CD4-positive, alpha-beta T cell treated with Interleukin-15 for 4 hours (primary cell): Measurements from ENCODE around the gene BEGAIN.

Experiments
- DNase-seq: peaks from one replicate; pipeline ENCODE4 v3.0.0-alpha.2; 2020; ENCODE audit warnings: low spot score

The BEGAIN gene

DNA sequence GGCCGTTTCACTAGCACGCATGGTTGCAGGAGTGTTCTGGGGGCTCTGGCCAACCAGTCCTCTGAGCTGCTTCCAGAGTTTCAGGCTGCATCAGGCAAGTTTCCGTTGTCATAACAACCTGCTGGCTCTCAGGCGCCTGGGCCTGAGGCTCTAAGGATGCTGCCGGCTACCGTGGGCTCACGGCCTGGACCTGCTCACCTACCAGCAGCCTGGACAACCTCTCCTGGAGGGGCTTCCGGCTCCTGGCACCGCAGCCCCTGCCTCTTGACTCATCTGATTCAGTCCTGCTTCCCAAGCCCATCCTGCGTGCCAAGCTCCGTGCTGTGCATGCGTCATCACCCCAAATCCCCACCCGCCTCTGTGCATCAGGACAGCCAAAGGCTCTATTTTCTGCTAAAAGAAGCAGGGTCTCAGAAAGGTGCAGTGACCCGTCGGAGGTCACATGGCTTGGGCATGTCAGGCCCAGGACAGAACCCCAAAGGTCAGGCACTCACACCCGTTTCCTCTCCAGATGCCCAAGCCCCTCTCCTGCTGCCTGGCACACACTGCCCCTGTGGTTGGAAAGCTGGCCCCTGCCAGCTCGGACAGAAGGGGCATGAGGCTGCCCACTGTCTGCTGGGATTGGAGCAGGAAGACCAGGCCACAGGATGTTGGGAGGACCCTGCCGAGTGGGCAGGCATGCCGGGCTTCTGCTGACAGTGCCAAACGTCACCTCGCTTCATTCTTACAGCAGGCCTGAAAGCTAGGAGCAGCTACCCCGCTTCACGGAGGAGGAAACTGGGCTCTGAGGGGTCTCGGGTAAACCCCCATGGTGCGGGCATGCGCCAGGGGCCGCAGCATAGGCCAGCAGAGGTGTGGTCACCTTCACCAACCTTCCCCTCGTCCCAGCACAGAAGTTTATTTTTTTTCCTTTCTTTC is 5.7 kb downstream of the BEGAIN start:
- no peak for DNase-seq

DNA sequence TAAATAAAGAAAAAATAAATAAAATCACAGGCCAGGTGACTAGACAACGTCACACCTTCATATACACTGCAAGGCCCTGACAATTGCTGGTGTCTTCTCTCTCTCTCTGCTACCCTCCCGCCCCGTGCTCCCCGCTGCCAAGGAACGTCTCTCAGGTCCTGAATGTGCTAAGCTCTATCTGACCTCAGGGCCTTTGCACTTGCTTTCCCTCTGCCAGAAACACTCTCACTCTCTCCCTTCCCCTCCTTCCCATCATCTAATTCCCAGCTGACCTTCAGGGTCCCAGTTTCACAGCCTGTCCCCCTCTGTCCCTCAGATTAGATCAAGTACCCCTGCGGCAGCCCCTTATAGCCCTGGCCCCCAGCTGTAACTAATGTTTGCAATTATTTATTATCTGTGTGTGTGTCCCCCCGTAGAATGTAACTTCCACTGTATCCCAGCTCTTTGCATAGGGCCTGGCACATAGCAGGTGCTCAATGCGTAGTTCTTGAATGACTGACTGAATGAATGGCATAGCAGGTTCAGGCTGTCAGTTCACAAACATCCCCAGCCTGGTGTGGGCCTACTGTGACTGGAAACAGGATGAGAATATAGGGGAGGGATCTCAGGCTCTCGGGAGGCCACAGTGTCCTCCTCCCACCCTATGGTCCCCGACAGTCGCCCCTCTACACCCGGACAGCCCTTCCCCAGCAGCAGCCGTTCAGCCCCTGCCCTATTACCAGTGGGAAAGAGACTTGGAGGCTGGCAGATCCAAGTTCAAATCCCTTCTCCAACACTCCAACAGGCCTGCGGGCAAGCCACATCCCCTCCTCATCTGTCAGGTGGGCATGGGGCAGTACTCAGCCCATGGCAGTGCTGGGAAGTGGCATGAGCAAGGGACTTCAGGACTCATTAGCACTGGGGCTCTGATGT is 6.6 kb downstream of the BEGAIN start:
- DNase-seq: no peak

DNA sequence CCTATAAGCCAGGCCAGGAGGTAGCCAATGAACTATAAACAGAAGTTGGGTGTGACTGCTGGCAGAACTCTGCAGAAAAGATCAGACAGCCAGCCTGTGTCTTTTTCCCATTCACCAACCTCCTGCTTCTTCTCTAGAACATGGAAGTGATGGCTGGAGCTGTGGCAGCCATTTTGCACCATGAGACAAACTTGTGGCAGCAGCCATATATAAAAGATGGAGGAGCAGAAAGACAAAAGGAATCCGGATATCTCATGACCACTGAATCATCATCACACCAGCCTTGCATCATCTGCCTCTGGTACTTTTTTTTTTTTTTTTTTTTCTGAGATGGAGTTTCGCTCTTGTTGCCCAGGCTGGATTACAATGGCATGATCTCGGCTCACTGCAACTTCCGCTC is 8.7 kb downstream of the BEGAIN start:
- DNase-seq: no peak

DNA sequence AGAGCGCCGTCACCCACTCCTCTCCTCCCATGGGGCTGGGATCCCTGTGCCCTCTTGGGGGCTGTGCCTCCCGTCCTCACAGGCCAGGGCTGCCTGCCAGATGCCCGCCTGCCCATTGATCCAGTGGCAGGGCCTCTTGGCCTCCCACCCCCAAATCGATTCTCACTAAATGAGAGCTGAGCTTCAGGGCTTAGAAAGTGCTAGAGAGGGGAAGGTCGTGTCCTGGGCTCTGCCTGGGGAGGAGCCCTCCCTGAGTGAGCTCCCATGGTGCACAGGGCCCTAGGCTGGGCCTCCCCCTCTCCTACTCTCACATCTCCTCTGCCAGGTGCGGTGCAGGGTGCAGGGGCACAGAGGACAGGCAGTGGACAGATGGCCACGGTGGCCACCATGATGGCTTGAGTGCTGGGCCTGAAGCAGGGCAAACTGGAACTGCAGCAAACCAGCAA is 9.2 kb downstream of the BEGAIN start:
- DNase-seq: no peak

DNA sequence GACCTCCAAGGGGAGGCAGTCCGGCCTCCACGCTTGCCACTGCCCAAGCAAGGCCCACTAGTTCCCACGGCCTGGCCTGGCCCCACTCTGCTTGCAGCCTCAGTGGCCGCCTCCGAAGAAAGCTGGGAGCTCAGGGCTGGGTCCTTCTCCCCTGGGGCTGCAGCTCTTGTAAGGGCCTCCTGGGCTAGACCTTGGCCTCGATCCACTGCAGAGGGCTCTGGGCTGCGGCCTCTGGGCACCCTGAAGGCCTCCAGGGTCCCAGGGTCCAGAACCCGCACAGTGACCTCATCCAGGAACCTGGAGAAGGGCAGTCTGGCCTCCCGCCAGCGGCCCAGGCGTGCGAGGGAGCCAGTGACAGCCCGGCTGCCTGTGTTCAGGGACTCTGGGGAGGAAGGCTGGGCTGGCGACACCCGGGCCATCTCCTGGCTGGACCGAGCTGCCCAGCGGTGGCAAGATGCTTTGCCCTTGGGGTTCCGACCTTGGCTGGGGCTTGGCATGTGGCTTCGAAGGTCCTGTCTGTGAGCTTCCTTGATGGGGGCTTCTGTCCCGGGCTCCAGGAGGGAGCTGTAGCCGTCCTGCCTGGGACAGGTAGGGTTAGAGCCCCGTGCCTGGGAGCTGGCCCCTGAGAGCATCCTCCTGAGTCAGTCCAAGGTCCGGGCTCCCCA is 9.8 kb downstream of the BEGAIN start:
- no peak for DNase-seq

DNA sequence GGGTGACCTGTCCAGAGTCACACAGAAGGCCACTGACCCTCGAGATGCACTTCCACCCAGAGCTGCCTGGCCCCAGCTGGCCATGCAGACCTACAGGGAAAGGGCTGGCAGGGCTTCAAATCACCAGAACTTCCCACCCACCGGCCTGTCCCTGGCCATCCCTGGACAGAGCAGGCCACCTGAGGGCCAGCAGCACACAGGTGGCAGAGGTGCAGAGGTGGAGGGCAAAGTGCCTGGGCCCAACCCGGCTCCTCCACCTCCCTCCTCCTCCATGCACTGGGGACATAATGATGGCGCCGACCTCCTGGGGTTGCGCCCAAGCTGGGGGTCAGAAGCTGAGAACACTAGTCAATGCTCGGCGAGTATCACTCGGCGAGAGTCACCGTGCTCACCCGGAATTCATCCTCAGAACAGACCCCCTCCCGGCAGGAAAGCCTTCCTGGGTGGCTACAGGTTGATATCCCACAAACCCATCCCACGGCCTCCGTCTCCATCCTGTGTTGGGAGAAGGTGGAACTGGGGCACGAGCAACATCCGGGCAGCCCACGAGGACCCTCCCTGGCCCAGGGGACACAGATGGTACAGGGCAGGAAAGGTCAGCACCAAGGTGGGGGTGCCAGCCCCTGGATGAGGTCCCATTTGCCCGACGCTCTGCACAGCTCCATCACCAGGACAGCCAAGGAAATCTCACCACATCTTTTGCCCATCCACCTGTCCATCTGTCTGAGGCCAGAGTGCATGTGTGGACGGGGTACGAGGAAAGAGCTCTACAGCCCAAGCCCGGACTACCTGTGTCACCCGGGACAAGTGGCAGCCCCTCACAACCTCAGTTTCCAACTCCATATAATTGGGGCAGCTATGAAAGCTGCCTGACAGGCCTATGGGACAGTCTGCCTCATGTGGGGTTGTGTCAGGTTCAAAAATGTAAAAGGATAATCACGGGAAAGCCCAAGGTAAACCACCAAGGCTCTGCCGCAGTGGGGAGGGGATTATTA is 10.8 kb downstream of the BEGAIN start:
- DNase-seq: no peak

DNA sequence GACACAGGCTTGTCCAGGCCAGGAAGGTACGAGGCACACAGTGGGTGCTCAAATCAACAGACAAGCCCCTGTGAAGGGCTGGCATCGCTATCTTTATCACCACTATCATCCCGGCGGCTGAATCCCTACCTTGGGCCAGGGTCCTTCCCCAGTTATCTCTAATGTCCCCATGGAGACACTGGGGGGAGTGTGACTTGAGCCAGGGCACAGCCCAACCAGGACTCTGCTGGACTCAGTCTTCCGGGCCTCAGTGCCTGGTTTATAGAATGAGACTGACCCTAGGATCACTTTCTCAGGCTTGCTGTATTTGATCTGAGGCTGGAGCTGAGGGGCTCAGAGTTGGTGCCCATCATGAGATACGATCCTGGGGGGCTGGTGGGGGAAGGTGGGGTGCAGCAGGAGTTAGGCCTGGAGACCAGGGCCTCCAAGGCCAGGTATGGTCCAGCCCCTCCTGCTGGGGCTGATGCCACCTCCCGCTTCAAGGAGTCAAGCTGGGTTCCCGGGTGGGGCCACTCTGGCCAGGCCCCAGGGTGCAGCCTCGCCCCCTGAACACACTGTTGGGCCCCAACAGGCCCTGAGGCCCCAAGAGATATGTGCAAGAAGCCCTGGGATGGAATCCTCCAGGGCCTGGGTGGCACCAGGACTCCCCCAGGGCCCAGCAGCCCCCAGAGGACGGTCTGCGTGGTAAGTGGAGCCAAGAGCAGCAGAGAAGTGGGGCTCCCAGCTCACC is 11.8 kb downstream of the BEGAIN start:
- DNase-seq: no peak

DNA sequence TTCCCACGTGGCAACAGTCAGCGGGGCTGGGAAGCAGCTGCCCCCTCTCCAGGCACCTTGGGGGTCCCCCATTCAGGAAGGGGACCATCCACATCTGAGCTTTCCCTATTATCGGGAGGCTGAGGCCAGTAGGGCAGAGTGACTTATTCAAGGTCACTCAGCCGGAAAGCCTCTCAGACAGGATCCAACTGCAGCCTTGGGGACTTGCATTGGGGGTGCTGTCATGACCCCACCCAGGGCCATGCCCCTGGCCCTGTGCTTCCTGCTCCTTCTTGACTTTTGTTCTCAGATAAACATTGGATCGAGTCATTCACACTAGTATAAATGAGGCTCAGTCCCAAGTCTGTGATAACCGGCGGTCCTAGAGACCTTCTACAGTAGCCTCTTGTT is 12.6 kb downstream of the BEGAIN start:
- no peak for DNase-seq

DNA sequence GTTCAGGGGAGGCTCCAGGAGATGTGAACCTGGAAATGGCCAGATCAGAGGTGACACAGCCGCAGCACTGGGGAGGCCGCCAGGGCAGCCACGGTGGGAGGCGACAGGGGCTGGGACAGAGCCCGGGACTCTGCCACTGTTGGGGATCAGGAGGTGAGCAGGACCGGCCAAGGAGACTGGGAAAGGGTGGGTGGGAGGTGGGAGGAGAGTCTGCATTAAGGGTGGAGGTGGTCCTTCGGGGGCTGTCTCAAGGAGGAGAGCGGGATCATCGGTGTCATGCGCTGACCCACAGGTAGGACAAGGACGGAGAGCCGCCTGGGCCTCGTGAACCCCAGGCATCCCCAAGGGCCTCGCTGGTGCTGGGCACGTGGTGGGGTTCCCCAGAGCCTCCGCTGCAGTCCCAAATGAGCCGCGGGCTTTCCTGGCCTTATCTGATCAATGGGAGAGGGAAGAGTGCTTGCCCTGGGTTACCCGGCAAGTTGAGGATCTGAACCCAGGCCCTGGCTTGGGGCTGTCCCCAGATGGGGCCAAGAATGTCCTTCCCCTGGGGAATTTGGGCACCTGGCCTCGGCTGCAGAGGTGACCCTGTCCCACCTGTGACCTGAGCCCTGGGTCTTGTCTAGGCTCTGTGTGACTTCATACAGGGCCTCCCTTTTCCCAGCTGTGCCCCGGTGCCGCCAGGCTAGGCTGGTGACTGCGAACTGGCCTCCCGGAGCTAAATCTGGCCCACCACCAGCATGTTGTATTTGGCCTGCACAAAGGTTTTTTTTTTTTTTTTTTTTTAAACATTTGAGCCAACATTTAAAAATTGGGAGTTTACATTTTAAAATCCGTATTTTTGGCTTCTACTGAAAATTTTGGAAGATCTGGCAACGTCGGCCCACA is 13.2 kb downstream of the BEGAIN start:
- DNase-seq: no peak

DNA sequence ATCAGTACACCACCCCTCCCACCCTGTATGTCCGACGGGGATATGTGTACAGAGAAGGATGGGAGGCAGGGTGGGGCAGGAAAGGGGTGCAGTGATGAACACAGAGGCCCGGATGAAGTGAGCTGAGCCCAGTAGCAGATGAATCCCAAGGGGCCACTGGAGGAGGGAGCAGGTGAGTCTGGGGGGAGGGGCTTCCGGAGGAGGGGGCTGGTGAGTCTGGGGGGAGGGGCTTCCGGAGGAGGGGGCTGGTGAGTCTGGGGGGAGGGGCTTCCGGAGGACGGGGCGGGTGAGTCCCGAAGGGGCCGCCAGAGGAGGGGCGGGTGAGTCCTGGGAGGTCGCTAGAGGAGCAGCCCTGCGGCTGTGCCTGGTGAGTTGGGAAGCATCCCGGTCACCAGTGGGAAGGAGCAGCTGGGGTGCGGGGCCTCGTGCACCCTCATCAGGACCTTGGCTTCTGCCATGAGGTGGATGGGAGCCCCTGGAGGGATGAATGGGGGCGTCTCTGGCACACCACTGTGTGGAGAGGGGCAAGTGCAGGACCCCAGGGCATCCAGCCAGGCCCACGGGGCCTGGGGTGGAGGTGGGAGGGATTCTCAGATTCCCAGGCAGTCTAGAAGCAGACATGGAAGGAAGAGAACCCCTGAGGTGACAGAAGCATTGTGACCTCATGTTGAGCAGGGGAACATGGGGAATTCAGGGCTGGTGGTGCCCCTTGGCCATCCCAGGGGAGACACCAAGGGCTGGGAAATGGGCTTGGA is 14.0 kb downstream of the BEGAIN start:
- DNase-seq: no peak

DNA sequence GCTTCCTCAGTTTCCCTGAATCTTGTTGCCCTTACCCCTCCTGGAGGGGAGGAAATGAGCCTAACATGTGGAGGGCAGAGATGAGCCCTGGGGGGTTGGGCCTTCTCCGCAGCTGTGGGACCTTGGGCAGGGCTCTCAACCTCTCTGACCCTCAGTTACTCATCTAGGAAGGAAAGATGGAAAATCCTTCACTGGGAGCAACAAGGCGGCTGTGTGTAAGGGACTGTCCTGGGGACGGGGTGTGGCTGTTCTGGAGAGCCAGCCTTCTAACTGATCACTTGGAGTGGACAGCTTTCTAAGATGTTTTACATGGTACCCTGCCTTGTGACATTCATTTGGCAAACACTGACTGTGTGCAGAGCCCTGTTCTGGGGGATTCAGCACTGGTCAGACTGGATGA is 14.7 kb downstream of the BEGAIN start:
- no peak for DNase-seq

DNA sequence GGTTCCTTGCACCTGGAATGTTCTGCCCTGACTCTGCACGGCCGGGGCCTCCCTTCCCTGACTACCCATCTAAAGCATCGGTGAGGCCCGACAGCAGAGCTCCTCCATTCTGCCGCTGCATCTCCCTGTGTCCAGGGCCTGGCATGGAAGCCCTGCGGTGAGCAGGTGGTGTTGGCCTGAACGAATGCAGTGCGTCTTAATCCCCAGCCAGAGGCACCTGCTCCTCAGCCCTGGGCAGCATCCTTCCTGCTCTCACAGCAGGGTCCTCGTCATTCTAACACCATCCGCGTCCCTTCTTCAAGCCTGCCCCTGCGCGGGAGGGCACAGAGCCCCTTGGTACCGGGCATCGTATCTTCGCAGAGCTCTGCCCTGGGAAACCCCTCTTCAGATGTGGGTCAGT is 15.4 kb downstream of the BEGAIN start:
- DNase-seq: no peak

DNA sequence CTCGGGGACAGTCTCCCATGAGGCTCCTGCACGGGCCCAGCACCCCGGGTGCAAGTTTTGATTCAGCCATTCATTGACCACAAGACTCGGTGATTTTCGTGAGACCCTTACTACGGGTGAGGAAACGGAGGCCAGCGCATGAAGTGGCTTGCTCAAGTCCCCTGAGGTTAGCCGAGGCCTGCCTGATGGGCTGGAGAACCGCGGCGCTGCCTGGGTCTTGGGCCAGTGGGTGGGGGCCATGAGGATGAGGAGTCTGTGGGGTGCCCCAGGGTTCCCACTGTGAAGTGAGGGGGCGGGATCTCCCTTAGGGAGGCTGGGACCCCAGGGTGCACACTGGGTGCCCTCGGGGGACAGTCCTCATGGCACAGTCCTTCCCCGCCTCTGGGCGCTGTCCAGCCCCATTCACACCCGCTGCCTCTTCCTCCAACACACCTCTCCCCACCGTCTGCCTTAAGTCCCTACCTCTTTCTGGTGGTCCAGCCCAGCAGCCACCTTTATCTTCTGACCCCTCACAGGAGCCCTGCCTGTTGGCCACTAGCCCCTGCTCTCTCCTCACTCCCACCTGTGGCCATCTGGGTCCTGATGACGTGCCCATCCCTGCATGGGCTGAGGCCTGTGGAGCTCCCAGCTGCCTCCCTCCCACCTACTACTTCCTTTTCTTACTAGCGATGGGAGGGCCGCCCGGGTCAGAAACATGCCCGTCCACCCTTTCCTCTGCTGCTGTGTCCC is 16.3 kb downstream of the BEGAIN start:
- no peak for DNase-seq

DNA sequence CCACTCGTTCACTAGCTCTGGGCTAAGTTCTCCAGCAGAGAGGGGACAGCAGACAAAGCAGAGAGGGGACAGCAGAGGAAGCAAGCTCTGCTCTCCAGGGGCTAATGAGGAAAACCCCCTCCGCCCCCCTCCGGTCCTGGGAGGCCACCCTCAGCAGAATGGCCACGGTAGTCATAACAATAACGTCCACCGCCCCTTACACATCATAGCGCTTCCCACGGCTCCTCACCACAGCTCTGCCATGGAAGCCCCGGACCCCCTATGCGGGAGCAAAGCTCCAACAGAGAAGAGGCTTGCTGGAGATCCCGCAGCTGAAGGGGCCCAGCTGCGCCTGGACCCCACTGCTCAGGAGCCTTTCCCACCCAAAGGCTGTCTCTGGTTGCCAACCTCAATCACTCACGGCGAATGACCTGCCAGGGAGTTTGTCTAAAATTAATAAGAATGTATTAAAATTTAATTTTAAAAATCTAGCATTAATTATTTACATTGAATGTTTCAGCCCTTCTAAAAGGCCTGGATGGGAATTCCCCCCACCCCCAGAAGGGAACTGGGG is 17.4 kb downstream of the BEGAIN start:
- no peak for DNase-seq

DNA sequence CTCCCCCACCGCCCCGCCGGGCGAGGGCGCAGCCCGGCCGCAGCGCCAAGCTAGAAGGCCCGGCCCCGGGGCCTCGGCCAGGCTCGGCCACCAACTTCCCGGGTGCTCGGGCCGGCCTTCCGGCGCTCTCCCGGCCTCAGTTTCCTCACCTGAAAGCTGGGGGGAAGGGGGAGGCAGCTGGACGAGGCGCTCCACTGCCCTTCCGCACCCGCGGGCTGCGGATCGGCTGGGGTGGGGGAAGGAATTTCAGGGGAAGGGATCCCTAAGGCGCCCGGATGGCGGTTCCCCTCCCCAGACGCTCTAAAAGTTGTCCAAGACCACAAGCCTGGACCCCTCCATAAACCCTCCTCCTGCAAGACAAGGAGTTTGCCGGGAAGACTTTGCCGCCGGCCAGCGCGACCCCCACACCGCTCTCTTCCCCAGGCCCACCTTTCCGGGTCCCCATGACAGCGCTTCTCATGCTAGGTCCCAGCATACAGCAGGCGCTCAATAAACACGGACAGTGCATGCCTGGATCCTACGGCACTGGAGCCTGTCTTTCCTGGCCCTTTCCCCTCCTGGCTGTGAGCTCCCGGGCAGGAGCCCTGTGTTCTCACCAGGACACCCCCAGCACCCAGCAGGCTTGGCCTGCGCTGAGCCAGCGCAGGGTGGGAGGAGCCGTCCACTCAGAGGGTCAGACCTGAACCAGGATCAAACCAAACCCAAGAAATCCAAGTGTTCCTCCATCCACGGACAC is 18.1 kb downstream of the BEGAIN start:
- no peak for DNase-seq

DNA sequence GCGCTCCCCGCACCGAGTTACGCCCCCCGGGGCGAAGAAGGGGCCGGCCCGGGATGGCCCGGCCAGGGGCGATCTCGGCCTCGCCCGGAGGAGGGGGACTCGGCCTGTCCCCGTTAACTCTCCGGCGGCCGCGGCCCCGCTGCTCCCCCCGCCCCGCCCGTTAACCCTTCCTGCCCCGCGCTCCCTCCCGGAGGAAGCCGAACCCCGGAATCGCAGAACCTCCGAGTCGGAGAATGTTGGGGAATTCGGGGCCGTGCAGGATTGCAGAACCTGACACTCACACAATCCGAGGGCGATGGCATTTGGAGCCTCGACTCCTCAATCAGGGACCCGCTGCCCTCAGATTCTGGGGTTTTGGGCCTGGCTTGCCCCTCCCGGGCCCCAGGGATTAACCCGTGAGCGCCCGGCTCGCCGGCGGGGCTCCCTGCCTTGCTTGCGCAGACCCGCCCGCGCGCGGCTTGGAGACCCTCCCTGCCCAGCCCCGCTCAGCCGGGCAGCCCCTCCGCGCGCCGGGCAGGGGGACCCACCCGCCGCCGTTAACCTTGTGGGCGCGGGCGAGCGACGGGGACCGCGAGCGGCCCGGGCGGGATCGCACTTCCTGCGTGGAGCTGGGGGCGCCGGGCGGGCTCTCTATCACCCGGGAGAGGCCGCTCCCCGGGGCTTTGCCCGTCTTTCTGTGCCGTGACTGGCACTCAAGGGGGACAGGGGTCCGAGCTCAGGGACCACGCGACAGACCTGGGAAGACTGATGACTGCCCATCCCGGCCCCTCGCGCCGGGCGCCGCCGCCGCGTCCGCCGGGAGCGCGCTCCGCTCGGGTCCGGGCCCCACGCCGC is 18.8 kb downstream of the BEGAIN start:
- no peak for DNase-seq
